SK-N-SH (cell line): ENCODE results near the gene AVPR1B.

Source experiments
- CHD2 ChIP-seq: fragments of 150-350 bp; IDR thresholded peaks from 2 replicates; pipeline ENCODE4 v1.6.1; 2018; ENCODE audit warnings: low read length; ENCODE audit not compliant: partially characterized antibody
- GABPA ChIP-seq: IDR thresholded peaks from 2 replicates; pipeline ENCODE4 v1.4.0; 2012; ENCODE audit warnings: low read depth, mild to moderate bottlenecking
- POLR2AphosphoS5 ChIP-seq: IDR thresholded peaks from 2 replicates; pipeline ENCODE4 v1.6.1; 2012; ENCODE audit warnings: low read depth, low read length
- TAF1 ChIP-seq: IDR thresholded peaks from 2 replicates; pipeline ENCODE4 v1.6.1; 2012; ENCODE audit warnings: low read depth, mild to moderate bottlenecking, low read length, moderate library complexity, borderline replicate concordance

- no peak for TF ChIP-seq GABPA
- no peak for TF ChIP-seq POLR2AphosphoS5
- no peak for TF ChIP-seq TAF1
- TF ChIP-seq CHD2, result no peak
These were observed at the start of gene AVPR1B for GRCh38 chr1:206117151-206117948.
